GM12878 (cell line): ENCODE results near the gene GALNS. TPM values are rescaled to one million over a fixed set of nuclear protein-coding genes. Genes with fewer than 3 reads are reported as not detected.

Experiments
- ASH2L ChIP-seq: fragments of 300-600, 200-600 bp; sonication (generic); IDR thresholded peaks from 2 replicates; pipeline ENCODE4 v1.6.1; 2017; ENCODE audit warnings: low read depth, mild to moderate bottlenecking, borderline replicate concordance
- ATF3 ChIP-seq: IDR thresholded peaks from 2 replicates; pipeline ENCODE4 v1.6.1; 2011; ENCODE audit warnings: low read depth, mild to moderate bottlenecking, low read length, moderate library complexity, borderline replicate concordance; ENCODE audit errors: extremely low read depth
- BCL3 ChIP-seq: IDR thresholded peaks from 2 replicates; pipeline ENCODE4 v1.6.1; 2011; ENCODE audit warnings: borderline replicate concordance, low read depth, mild to moderate bottlenecking, moderate library complexity, low read length; ENCODE audit not compliant: insufficient read depth, poor library complexity, severe bottlenecking
- BHLHE40 ChIP-seq, 2 experiments: fragments of 450-650 bp in 1 of 2; IDR thresholded peaks; 2 replicates each; pipeline ENCODE4 v1.6.1; 2011 to 2017; ENCODE audit warnings: low read depth in 2 of 2, borderline replicate concordance in 1 of 2, improper control_type of control experiment in 1 of 2, low read length in 1 of 2, mild to moderate bottlenecking in 1 of 2
- HCFC1 ChIP-seq: fragments of 150-350 bp; IDR thresholded peaks from 2 replicates; pipeline ENCODE4 v1.6.1; 2014; ENCODE audit warnings: low read length
- HDAC2 ChIP-seq: fragments of 200-600 bp; sonication (generic); IDR thresholded peaks from 2 replicates; pipeline ENCODE4 v1.6.1; 2017
- IKZF2 ChIP-seq, 2 experiments: fragments of 450-650 bp; IDR thresholded peaks; 2 replicates each; pipeline ENCODE4 v1.6.1; 2017; ENCODE audit warnings: mild to moderate bottlenecking in 2 of 2, moderate library complexity in 2 of 2
- MYB ChIP-seq: fragments of 150-350 bp; IDR thresholded peaks from 2 replicates; pipeline ENCODE4 v1.6.1; 2014; ENCODE audit warnings: mild to moderate bottlenecking, low read depth, low read length, borderline replicate concordance
- PAX5 ChIP-seq: IDR thresholded peaks from 2 replicates; pipeline ENCODE4 v1.6.1; 2011; ENCODE audit warnings: low read depth, low read length, borderline replicate concordance
- PML ChIP-seq: IDR thresholded peaks from 2 replicates; pipeline ENCODE4 v1.6.1; 2012; ENCODE audit warnings: low read length, inconsistent platforms
- POLR2A ChIP-seq: IDR thresholded peaks from 2 replicates; pipeline ENCODE4 v1.6.1; 2011; ENCODE audit warnings: low read depth, mild to moderate bottlenecking, low read length
- POU2F2 ChIP-seq: IDR thresholded peaks from 3 replicates; pipeline ENCODE4 v1.6.1; 2011; ENCODE audit warnings: low read depth, mild to moderate bottlenecking, low read length, borderline replicate concordance
- RB1 ChIP-seq: fragments of 450-650 bp; formaldehyde crosslinking; IDR thresholded peaks from 2 replicates; pipeline ENCODE4 v1.6.1; 2017; ENCODE audit warnings: mild to moderate bottlenecking, borderline replicate concordance
- RUNX3 ChIP-seq: IDR thresholded peaks from 2 replicates; pipeline ENCODE4 v1.6.1; 2012; ENCODE audit warnings: low read length, inconsistent platforms
- SIN3A ChIP-seq: IDR thresholded peaks from 2 replicates; pipeline ENCODE4 v1.6.1; 2012; ENCODE audit warnings: low read depth, low read length, improper control_type of control experiment
- TCF12 ChIP-seq: IDR thresholded peaks from 2 replicates; pipeline ENCODE4 v1.6.1; 2011; ENCODE audit warnings: low read depth, mild to moderate bottlenecking, low read length
- polyA plus RNA-seq, 11 experiments: library from polyadenylated mRNA; depleted of rRNA in 4 of 11; unstranded in 6 of 11; stranded (reverse) in 5 of 11; fragments of >200 nt; fragmentation: Nextera tagmentation in 4 of 11; fragmentation: Illumina TruSeq in 1 of 11; extraction: Ambion mirVana in 4 of 11; extraction: Trizol in 1 of 11; gene quantifications; 1 replicate in 1 of 11; 2 replicates in 10 of 11; pipeline versions ENCODE4 v1.2.1 to v1.2.3, GENCODE V29; 2011 to 2016; ENCODE audit warnings: inconsistent platforms in 2 of 11, missing spikeins in 2 of 11, low read depth in 1 of 11
- total RNA-seq, 4 experiments: library from RNA; depleted of rRNA in 3 of 4; stranded (reverse); fragments of >200 nt in 3 of 4; fragmentation: Illumina TruSeq in 1 of 4; extraction: Trizol in 1 of 4; gene quantifications; 2 replicates each; pipeline versions ENCODE4 v1.2.1 to v1.2.3, GENCODE V29; 2013 to 2021
- TF ChIP-seq, protein P1 (sequence below): fragments of 450-650 bp; IDR thresholded peaks from 2 replicates; pipeline ENCODE4 v1.6.1; 2017; ENCODE audit warnings: borderline replicate concordance

Gene GALNS
- total and polyA plus RNA-seq, 10 of the 15 experiments (the other 5 are each of a cell fraction or from before 2014, with no cell fraction given), result 0.37 to 12.4 (median 5.3) TPM

- TF ChIP-seq HDAC2 (no peak), TCF12 (no peak), SIN3A (no peak), IKZF2 (IDR thresholded peaks at IDR 0.05) (no peak), ASH2L (no peak), PAX5 (no peak), MYB (no peak), ATF3 (no peak), RB1 (no peak), RUNX3 (peak; percentile 63), BCL3 (peak; percentile 58), POU2F2 (no peak), BHLHE40 (IDR thresholded peaks at IDR 0.05; ENCODE audit: borderline replicate concordance in 1 of 2, low read depth in 2 of 2, low read length in 1 of 2) (no peak), PML (no peak), HCFC1 (no peak), POLR2A (peak; percentile 59)
- TF ChIP-seq, protein P1, sequence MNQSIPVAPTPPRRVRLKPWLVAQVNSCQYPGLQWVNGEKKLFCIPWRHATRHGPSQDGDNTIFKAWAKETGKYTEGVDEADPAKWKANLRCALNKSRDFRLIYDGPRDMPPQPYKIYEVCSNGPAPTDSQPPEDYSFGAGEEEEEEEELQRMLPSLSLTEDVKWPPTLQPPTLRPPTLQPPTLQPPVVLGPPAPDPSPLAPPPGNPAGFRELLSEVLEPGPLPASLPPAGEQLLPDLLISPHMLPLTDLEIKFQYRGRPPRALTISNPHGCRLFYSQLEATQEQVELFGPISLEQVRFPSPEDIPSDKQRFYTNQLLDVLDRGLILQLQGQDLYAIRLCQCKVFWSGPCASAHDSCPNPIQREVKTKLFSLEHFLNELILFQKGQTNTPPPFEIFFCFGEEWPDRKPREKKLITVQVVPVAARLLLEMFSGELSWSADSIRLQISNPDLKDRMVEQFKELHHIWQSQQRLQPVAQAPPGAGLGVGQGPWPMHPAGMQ, result no peak
Observed at GRCh38 chr16:88782454-88783390, 74.0 kb downstream of the GALNS start (continued).
